Keratinocyte (primary cell): ENCODE results near the gene ITGB5. TPM values are rescaled to one million over a fixed set of nuclear protein-coding genes. Genes with fewer than 3 reads are reported as not detected.
"Not testable (repeated sequence)": the region's sequence is repeated elsewhere in the genome, so short reads cannot be mapped to it uniquely, and the experiment has no call there.

Experiments
- DNase-seq: peaks from one replicate; pipeline ENCODE4 v3.0.0-alpha.2; 2011; ENCODE audit warnings: low read depth, missing footprints, low spot score
- FAIRE-seq: peaks from 2 replicates; lab custom pipeline; 2011; peaks lifted over from hg19 to GRCh38; lab: Jason Lieb, UNC
- H2AFZ ChIP-seq: 2 replicates; pipeline ENCODE4 v1.6.0; 2012; ENCODE audit warnings: low read length, control low read depth, inconsistent platforms; ENCODE audit not compliant: control insufficient read depth
- H3K27ac ChIP-seq: 2 replicates; pipeline ENCODE4 v1.5.1; 2011; ENCODE audit warnings: low read length; ENCODE audit not compliant: control insufficient read depth, insufficient read depth
- H3K27me3 ChIP-seq: 3 replicates; pipeline ENCODE4 v1.6.0; 2011; ENCODE audit warnings: low read length; ENCODE audit not compliant: control insufficient read depth, insufficient read depth; ENCODE audit errors: extremely low read depth
- H3K36me3 ChIP-seq, 2 experiments: 2 replicates in 1 of 2; 3 replicates in 1 of 2; pipeline ENCODE4 v1.5.1; 2011; ENCODE audit warnings: low read length in 2 of 2, mild to moderate bottlenecking in 1 of 2; ENCODE audit not compliant: control insufficient read depth in 2 of 2, insufficient read depth in 2 of 2; ENCODE audit errors: extremely low read depth in 1 of 2
- H3K4me1 ChIP-seq: 3 replicates; pipeline ENCODE4 v1.5.1; 2011; ENCODE audit warnings: low read length; ENCODE audit not compliant: control insufficient read depth, insufficient read depth; ENCODE audit errors: extremely low read depth
- H3K4me2 ChIP-seq: 3 replicates; pipeline ENCODE4 v1.6.0; 2011; ENCODE audit warnings: low read depth, low read length; ENCODE audit not compliant: control insufficient read depth, insufficient read depth; ENCODE audit errors: extremely low read depth
- H3K4me3 ChIP-seq, 3 experiments: fragments of 200-600 bp in 1 of 3; sonication (generic) in 1 of 3; 2 replicates in 2 of 3; 3 replicates in 1 of 3; pipeline ENCODE4 v1.5.1; 2011 to 2016; ENCODE audit warnings: low read length in 3 of 3, mild to moderate bottlenecking in 3 of 3, control low read depth in 2 of 3, inconsistent platforms in 1 of 3, low read depth in 1 of 3, mixed read lengths in 1 of 3, mixed run types in 1 of 3, moderate library complexity in 1 of 3; ENCODE audit not compliant: control insufficient read depth in 2 of 3, insufficient read depth in 2 of 3; ENCODE audit errors: extremely low read depth in 1 of 3
- H3K79me2 ChIP-seq: 2 replicates; pipeline ENCODE4 v1.6.0; 2012; ENCODE audit warnings: low read length; ENCODE audit not compliant: control insufficient read depth, insufficient read depth
- H3K9ac ChIP-seq: 3 replicates; pipeline ENCODE4 v1.6.0; 2011; ENCODE audit warnings: low read length; ENCODE audit not compliant: control insufficient read depth, insufficient read depth; ENCODE audit errors: extremely low read depth
- H3K9me1 ChIP-seq: 3 replicates; pipeline ENCODE4 v1.6.0; 2011; ENCODE audit warnings: low read length; ENCODE audit not compliant: control insufficient read depth, insufficient read depth; ENCODE audit errors: extremely low read depth
- H3K9me3 ChIP-seq: 2 replicates; pipeline ENCODE4 v1.5.1; 2012; ENCODE audit warnings: low read depth, low read length; ENCODE audit not compliant: control insufficient read depth
- H4K20me1 ChIP-seq: 3 replicates; pipeline ENCODE4 v1.6.0; 2011; ENCODE audit warnings: low read length; ENCODE audit not compliant: control insufficient read depth, insufficient read depth; ENCODE audit errors: extremely low read depth
- CTCF ChIP-seq, 3 experiments: IDR thresholded peaks in 1 of 3; conservative IDR thresholded peaks in 1 of 3; optimal IDR thresholded peaks in 1 of 3; 2 replicates in 2 of 3; 3 replicates in 1 of 3; pipeline versions ENCODE3 to v1.5.1; 2011; ENCODE audit warnings: low read length in 3 of 3, mild to moderate bottlenecking in 3 of 3, moderate library complexity in 2 of 3, control low read depth in 1 of 3, inconsistent platforms in 1 of 3; ENCODE audit not compliant: insufficient read depth in 2 of 3; ENCODE audit errors: extremely low read depth in 1 of 3
- EZH2 ChIP-seq: IDR thresholded peaks from one replicate; pipeline ENCODE4 v1.6.1; 2012; ENCODE audit warnings: inconsistent platforms, mild to moderate bottlenecking, low read length, moderate library complexity
- dilution Hi-C: fragments of 300-500 bp; cut with MboI; formaldehyde crosslinking; loops from one replicate; pipeline ENCODE4 v1.7.0; 2020; ENCODE audit warnings: low sequenced_read_pairs; ENCODE audit not compliant: extremely low pct_ligation_motif_present
- polyA plus RNA-seq, 5 experiments: library from polyadenylated mRNA; depleted of rRNA in 3 of 5; stranded (reverse) in 3 of 5; stranded (forward) in 1 of 5; unstranded in 1 of 5; fragments of >200 nt; gene quantifications; 1 replicate in 1 of 5; 2 replicates in 3 of 5; 3 replicates in 1 of 5; pipeline versions ENCODE4 v1.2.1 to v1.2.3, GENCODE V29; 2011 to 2012; ENCODE audit warnings: missing spikeins in 2 of 5, low read depth in 1 of 5, low replicate concordance in 1 of 5

Gene ITGB5
- polyA plus RNA-seq, 1 donor (not counting 4 experiments of a cell fraction or from before 2014, with no cell fraction given), result 136 TPM

- H4K20me1 ChIP-seq, result peaks cover 7% of the 10 kb centered on the region
- H3K27me3 ChIP-seq, result no peaks in the 10 kb centered on the region
- no peak overlapping the region for H3K4me3 ChIP-seq
- H3K4me1 ChIP-seq, result peaks cover 41% of the 10 kb centered on the region
- H2AFZ ChIP-seq, result no peak overlapping the region
- no peaks in the 10 kb centered on the region for H3K9me3 ChIP-seq
- no peak for TF ChIP-seq CTCF (optimal IDR thresholded peaks at IDR 0.05 in 1 of 3, IDR thresholded peaks at IDR 0.05 in 1 of 3, conservative IDR thresholded peaks at IDR 0.05 in 1 of 3; ENCODE audit: extremely low read depth in 1 of 3, insufficient read depth in 2 of 3, low read length in 3 of 3)
- TF ChIP-seq EZH2, result no peak
- DNase-seq (no peak), FAIRE-seq (peak; percentile 87)
- H3K4me2 ChIP-seq, result peak overlapping the region; percentile 78
- peaks cover 7 to 31% of the 10 kb centered on the region in 2 experiments for H3K36me3 ChIP-seq
- no peaks in the 10 kb centered on the region for H3K9me1 ChIP-seq
- H3K27ac ChIP-seq, result peak overlapping the region; percentile 87
- H3K79me2 ChIP-seq, result peaks cover 11% of the 10 kb centered on the region
- H3K9ac ChIP-seq, result peak overlapping the region; percentile 19
- dilution Hi-C loops, result no loop called here
Measured at GRCh38 chr3:124791639-124792151, 95.5 kb downstream of the ITGB5 start.

- TF ChIP-seq EZH2 (no peak), CTCF (optimal IDR thresholded peaks at IDR 0.05 in 1 of 3, IDR thresholded peaks at IDR 0.05 in 1 of 3, conservative IDR thresholded peaks at IDR 0.05 in 1 of 3; ENCODE audit: extremely low read depth in 1 of 3, insufficient read depth in 2 of 3, low read length in 3 of 3) (no peak)
- H3K27me3 ChIP-seq, result no peaks in the 10 kb centered on the region
- dilution Hi-C loops, result no loop called here
- H4K20me1 ChIP-seq, result peaks cover 7% of the 10 kb centered on the region
- H3K9ac ChIP-seq, result no peak overlapping the region
- no peak overlapping the region for H3K4me3 ChIP-seq
- FAIRE-seq (no peak), DNase-seq (no peak)
- peaks cover 41% of the 10 kb centered on the region for H3K4me1 ChIP-seq
- H2AFZ ChIP-seq, result no peak overlapping the region
- peaks cover 4 to 27% of the 10 kb centered on the region in 2 experiments for H3K36me3 ChIP-seq
- peak overlapping the region; percentile 87 for H3K27ac ChIP-seq
- peaks cover 11% of the 10 kb centered on the region for H3K79me2 ChIP-seq
- H3K9me3 ChIP-seq, result no peaks in the 10 kb centered on the region
- peak overlapping the region; percentile 78 for H3K4me2 ChIP-seq
- no peaks in the 10 kb centered on the region for H3K9me1 ChIP-seq
Measured at GRCh38 chr3:124791142-124791541, 96.0 kb downstream of the ITGB5 start.

GRCh38 chr3:124789103-124789502 is 98.1 kb downstream of the ITGB5 start:
- H3K4me3 ChIP-seq, H3K9ac ChIP-seq, H3K27me3 ChIP-seq, H3K9me1 ChIP-seq, dilution Hi-C loops, H2AFZ ChIP-seq, H3K9me3 ChIP-seq, FAIRE-seq, H4K20me1 ChIP-seq, H3K27ac ChIP-seq, H3K4me2 ChIP-seq, DNase-seq: not testable (repeated sequence)
- peaks cover 37% of the 10 kb centered on the region for H3K4me1 ChIP-seq
- H3K79me2 ChIP-seq, result peaks cover 11% of the 10 kb centered on the region
- H3K36me3 ChIP-seq, result peaks cover 5 to 13% of the 10 kb centered on the region in 2 experiments
